NCI-H1930 (cell line): ENCODE measurements around the gene CDH23.

Experiments used
- DNase-seq, 2 experiments: peaks; one replicate each; lab custom pipeline; 2025; lab: John Stamatoyannopoulos, UW

Gene CDH23

GRCh38 chr10:71708897-71709882, 312.5 kb downstream of the CDH23 start:
- DNase-seq, result no peak

- no peak for DNase-seq
These were observed 313.8 kb downstream of the CDH23 start for GRCh38 chr10:71710519-71710918.

- no peak for DNase-seq
These were observed 314.4 kb downstream of the CDH23 start for GRCh38 chr10:71711052-71711623.

- no peak for DNase-seq
These were observed 315.4 kb downstream of the CDH23 start for GRCh38 chr10:71712170-71712569.

GRCh38 chr10:71712572-71713134, 315.9 kb downstream of the CDH23 start:
- no peak for DNase-seq

GRCh38 chr10:71713135-71714030, 316.7 kb downstream of the CDH23 start:
- DNase-seq, result no peak

- DNase-seq, result no peak
These were observed 317.3 kb downstream of the CDH23 start for GRCh38 chr10:71714031-71714410.

- no peak for DNase-seq
These were observed 317.9 kb downstream of the CDH23 start for GRCh38 chr10:71714592-71714991.

GRCh38 chr10:71715026-71715425, 318.3 kb downstream of the CDH23 start:
- DNase-seq, result no peak

- no peak for DNase-seq
These were observed 319.1 kb downstream of the CDH23 start for GRCh38 chr10:71715860-71716259.

GRCh38 chr10:71716426-71716825, 319.7 kb downstream of the CDH23 start:
- no peak for DNase-seq

- DNase-seq, result no peak
These were observed 320.3 kb downstream of the CDH23 start for GRCh38 chr10:71717056-71717455.

- no peak for DNase-seq
These were observed 320.8 kb downstream of the CDH23 start for GRCh38 chr10:71717551-71717951.

GRCh38 chr10:71718165-71718698, 321.5 kb downstream of the CDH23 start:
- no peak for DNase-seq

GRCh38 chr10:71719042-71719441, 322.3 kb downstream of the CDH23 start:
- DNase-seq, result no peak

GRCh38 chr10:71719464-71720201, 322.9 kb downstream of the CDH23 start, which contains the start of gene C10orf105:
Gene C10orf105 (minus strand): TSS chr10:71719778. CDS start chr10:71716337, 3,441 bp downstream.
- no peak for DNase-seq

GRCh38 chr10:71720288-71720687, 323.6 kb downstream of the CDH23 start:
- no peak for DNase-seq

- DNase-seq, result no peak
These were observed 324.6 kb downstream of the CDH23 start for GRCh38 chr10:71721313-71721712.

GRCh38 chr10:71722849-71723248, 326.1 kb downstream of the CDH23 start:
- DNase-seq, result no peak

- no peak for DNase-seq
These were observed 326.6 kb downstream of the CDH23 start for GRCh38 chr10:71723311-71723710.

- no peak for DNase-seq
These were observed 327.8 kb downstream of the CDH23 start for GRCh38 chr10:71724539-71724938.
